ENCODE measurements around the gene SKOR2.

The SKOR2 gene

DNA sequence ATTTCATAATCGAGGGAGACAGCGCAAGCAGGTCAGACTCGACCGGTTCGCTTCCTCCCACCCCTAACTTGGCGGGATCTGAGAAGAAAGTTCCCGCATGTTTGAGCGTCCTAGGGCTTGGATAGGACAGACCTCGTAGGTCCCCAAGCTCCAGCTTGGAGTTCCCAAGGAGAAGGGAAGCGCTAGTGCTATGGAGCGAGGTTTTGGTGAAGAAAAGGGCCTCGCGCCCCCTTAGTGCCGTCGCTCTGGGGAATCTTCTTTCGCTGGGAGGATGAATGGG is 11.6 kb upstream of the SKOR2 start:
- peaks cover 64% of the 10 kb centered on the region for H3K27me3 ChIP-seq (ENCODE audit: insufficient read depth, poor library complexity, severe bottlenecking)
- no peak for DNase-seq (ENCODE audit: low read depth in 1 of 2, low spot score in 1 of 2)
- TF ChIP-seq GABPA (IDR thresholded peaks at IDR 0.05; ENCODE audit: low read depth) (no peak), SPI1 (IDR thresholded peaks at IDR 0.05; ENCODE audit: borderline replicate concordance, low read depth) (no peak), POLR2AphosphoS5 (IDR thresholded peaks at IDR 0.05; ENCODE audit: low read depth) (no peak)
- TF ChIP-seq, protein P1, sequence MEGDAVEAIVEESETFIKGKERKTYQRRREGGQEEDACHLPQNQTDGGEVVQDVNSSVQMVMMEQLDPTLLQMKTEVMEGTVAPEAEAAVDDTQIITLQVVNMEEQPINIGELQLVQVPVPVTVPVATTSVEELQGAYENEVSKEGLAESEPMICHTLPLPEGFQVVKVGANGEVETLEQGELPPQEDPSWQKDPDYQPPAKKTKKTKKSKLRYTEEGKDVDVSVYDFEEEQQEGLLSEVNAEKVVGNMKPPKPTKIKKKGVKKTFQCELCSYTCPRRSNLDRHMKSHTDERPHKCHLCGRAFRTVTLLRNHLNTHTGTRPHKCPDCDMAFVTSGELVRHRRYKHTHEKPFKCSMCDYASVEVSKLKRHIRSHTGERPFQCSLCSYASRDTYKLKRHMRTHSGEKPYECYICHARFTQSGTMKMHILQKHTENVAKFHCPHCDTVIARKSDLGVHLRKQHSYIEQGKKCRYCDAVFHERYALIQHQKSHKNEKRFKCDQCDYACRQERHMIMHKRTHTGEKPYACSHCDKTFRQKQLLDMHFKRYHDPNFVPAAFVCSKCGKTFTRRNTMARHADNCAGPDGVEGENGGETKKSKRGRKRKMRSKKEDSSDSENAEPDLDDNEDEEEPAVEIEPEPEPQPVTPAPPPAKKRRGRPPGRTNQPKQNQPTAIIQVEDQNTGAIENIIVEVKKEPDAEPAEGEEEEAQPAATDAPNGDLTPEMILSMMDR (IDR thresholded peaks at IDR 0.05; ENCODE audit: insufficient read depth, low read length), result no peak
- TF ChIP-seq, protein P2, sequence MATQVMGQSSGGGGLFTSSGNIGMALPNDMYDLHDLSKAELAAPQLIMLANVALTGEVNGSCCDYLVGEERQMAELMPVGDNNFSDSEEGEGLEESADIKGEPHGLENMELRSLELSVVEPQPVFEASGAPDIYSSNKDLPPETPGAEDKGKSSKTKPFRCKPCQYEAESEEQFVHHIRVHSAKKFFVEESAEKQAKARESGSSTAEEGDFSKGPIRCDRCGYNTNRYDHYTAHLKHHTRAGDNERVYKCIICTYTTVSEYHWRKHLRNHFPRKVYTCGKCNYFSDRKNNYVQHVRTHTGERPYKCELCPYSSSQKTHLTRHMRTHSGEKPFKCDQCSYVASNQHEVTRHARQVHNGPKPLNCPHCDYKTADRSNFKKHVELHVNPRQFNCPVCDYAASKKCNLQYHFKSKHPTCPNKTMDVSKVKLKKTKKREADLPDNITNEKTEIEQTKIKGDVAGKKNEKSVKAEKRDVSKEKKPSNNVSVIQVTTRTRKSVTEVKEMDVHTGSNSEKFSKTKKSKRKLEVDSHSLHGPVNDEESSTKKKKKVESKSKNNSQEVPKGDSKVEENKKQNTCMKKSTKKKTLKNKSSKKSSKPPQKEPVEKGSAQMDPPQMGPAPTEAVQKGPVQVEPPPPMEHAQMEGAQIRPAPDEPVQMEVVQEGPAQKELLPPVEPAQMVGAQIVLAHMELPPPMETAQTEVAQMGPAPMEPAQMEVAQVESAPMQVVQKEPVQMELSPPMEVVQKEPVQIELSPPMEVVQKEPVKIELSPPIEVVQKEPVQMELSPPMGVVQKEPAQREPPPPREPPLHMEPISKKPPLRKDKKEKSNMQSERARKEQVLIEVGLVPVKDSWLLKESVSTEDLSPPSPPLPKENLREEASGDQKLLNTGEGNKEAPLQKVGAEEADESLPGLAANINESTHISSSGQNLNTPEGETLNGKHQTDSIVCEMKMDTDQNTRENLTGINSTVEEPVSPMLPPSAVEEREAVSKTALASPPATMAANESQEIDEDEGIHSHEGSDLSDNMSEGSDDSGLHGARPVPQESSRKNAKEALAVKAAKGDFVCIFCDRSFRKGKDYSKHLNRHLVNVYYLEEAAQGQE (IDR thresholded peaks at IDR 0.05; ENCODE audit: insufficient replicate concordance, low read depth), result no peak
- H3K4me3 ChIP-seq (replicated peaks; ENCODE audit: insufficient read depth, low read length), result no peak overlapping the region
- no peak overlapping the region for H3K27ac ChIP-seq (replicated peaks)

DNA sequence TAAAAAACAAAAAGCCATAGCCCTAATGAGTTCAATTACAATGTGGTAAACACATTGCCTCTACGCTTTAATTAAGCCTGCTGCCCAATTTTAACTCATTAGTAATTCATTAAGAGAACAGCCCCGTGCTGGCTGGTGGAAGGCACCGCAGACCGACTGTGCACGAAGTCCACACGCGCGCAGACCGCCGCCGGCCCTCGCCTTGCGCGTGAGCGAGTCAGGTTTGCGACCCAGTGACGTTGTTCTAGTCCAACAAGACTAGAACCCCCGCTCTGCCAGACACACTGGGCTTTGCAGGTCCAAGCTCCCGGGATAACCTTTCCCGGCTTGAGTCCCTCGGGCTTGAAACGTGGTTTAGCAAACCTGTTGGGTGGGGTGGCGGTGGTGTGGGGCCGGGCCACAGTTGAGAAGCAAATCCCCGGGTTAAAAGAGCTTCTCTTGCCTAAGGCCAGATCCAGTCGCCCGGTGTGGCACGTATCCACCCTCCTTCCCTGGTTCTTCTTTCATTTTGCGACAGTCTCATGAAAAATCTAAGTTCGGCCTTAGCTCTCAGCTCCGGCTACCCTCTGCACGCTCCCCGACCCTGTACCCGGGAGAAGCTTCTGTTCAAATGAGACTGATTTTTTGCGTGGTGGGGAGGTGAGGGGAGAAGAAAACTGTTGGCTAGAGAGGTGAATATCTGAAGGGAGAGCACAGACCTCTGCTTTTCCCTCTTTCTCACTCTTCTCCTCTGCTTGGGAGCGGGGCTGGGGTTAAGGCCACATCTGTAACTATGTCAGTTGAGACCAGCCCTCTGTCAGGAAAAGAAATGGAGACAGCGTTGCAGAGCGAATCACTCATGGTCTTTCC is 11.1 kb upstream of the SKOR2 start:
- no peak overlapping the region for H3K27ac ChIP-seq (replicated peaks)
- TF ChIP-seq SPI1 (IDR thresholded peaks at IDR 0.05; ENCODE audit: borderline replicate concordance, low read depth) (no peak), GABPA (IDR thresholded peaks at IDR 0.05; ENCODE audit: low read depth) (no peak), POLR2AphosphoS5 (IDR thresholded peaks at IDR 0.05; ENCODE audit: low read depth) (no peak)
- TF ChIP-seq, protein P1 (IDR thresholded peaks at IDR 0.05; ENCODE audit: insufficient read depth, low read length), result no peak
- TF ChIP-seq, protein P2 (IDR thresholded peaks at IDR 0.05; ENCODE audit: insufficient replicate concordance, low read depth), result no peak
- H3K4me3 ChIP-seq (replicated peaks; ENCODE audit: insufficient read depth, low read length), result no peak overlapping the region
- H3K27me3 ChIP-seq (ENCODE audit: insufficient read depth, poor library complexity, severe bottlenecking), result peaks cover 61% of the 10 kb centered on the region
- DNase-seq (ENCODE audit: low read depth in 1 of 2, low spot score in 1 of 2), result no peak

DNA sequence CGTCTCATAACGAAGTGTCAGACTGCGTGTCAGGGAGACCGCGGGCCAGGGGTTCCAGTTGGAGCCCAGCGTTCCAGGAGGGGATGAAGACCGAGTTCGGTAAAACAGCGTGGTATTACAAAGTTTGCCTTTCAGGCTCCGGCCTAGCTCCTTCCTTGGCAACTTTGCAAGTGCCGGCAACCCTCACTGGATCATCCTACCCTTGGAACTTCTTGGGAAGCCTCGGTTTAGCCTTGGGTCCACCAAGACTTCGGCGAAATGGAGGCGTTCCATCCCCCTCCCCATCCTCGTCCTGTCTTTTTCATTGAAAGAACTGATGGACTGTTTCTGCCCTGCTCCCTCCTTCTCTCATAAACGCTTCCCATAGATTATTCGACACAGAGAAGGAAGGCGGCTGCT is 10.4 kb upstream of the SKOR2 start:
- H3K4me3 ChIP-seq (replicated peaks; ENCODE audit: insufficient read depth, low read length), result no peak overlapping the region
- no peak for DNase-seq (ENCODE audit: low read depth in 1 of 2, low spot score in 1 of 2)
- peaks cover 55% of the 10 kb centered on the region for H3K27me3 ChIP-seq (ENCODE audit: insufficient read depth, poor library complexity, severe bottlenecking)
- H3K27ac ChIP-seq (replicated peaks), result no peak overlapping the region
- TF ChIP-seq GABPA (IDR thresholded peaks at IDR 0.05; ENCODE audit: low read depth) (no peak), SPI1 (IDR thresholded peaks at IDR 0.05; ENCODE audit: borderline replicate concordance, low read depth) (no peak), POLR2AphosphoS5 (IDR thresholded peaks at IDR 0.05; ENCODE audit: low read depth) (no peak)
- TF ChIP-seq, protein P1 (IDR thresholded peaks at IDR 0.05; ENCODE audit: insufficient read depth, low read length), result no peak
- TF ChIP-seq, protein P2 (IDR thresholded peaks at IDR 0.05; ENCODE audit: insufficient replicate concordance, low read depth), result no peak

Measured in HL-60 (cell line).